ENCODE results near the gene KLKB1. TPM values are rescaled to one million over a fixed set of nuclear protein-coding genes. Genes with fewer than 3 reads are reported as not detected.

KLKB1 gene
- total RNA-seq, 1 experiment from 2014 or later: not detected

DNA sequence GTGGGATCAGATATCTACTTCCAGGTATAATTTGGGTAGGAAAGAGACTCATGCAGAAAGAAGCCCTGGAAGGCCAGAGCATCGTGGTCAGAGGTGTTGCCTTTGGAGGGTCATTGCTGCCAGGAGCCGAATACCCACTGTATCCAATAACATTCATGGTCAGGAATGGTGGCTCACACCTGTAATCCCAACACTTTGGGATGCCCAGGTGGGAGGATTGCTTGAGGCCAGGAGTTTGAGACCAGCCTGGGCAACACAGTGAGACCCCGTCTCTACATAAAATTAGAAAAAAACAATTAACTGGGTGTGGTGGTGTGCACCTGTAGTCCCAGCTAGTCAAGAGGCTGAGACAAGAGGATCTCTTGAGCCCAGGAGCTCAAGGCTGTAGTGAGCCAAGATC, 27.8 kb downstream of the KLKB1 start:
- Histone ChIP-seq H3K79me2 (ENCODE audit: low read depth) (no peaks in the 10 kb centered on the region), H3K27ac (no peak overlapping the region), H2AFZ (no peak overlapping the region), H3F3A (ENCODE audit: insufficient read depth, low read depth) (no peaks in the 10 kb centered on the region), H3K4me1 (replicated peaks; ENCODE audit: insufficient read depth) (no peaks in the 10 kb centered on the region), H4K20me1 (ENCODE audit: insufficient read depth) (no peaks in the 10 kb centered on the region), H3K4me3 (no peak overlapping the region), H3K9me2 (ENCODE audit: insufficient read depth) (no peaks in the 10 kb centered on the region), H3K27me3 (ENCODE audit: insufficient read depth, low read depth) (peaks cover 48% of the 10 kb centered on the region; the same call in 1 of the 2 replicates), H3K36me3 (ENCODE audit: low read depth) (no peaks in the 10 kb centered on the region), H3K4me2 (no peak overlapping the region), H3K9me3 (ENCODE audit: insufficient read depth, low read depth) (no peaks in the 10 kb centered on the region; the same call in 1 of the 2 replicates)
- POLR2A ChIA-PET (ENCODE audit: unreplicated experiment): no interaction called here
- intact Hi-C loops (cut with micrococcal nuclease; ENCODE audit: unreplicated experiment): no loop called here
- DNase-seq: no peak
- no TSS peak for BruUV-seq (replicated peaks)
- CTCF ChIA-PET: no interaction called here
- no peak for TF ChIP-seq EZH2 (IDR thresholded peaks at IDR 0.05; ENCODE audit: low read depth)
- TF ChIP-seq, protein P1, sequence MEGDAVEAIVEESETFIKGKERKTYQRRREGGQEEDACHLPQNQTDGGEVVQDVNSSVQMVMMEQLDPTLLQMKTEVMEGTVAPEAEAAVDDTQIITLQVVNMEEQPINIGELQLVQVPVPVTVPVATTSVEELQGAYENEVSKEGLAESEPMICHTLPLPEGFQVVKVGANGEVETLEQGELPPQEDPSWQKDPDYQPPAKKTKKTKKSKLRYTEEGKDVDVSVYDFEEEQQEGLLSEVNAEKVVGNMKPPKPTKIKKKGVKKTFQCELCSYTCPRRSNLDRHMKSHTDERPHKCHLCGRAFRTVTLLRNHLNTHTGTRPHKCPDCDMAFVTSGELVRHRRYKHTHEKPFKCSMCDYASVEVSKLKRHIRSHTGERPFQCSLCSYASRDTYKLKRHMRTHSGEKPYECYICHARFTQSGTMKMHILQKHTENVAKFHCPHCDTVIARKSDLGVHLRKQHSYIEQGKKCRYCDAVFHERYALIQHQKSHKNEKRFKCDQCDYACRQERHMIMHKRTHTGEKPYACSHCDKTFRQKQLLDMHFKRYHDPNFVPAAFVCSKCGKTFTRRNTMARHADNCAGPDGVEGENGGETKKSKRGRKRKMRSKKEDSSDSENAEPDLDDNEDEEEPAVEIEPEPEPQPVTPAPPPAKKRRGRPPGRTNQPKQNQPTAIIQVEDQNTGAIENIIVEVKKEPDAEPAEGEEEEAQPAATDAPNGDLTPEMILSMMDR (conservative IDR thresholded peaks at IDR 0.05): no peak

DNA sequence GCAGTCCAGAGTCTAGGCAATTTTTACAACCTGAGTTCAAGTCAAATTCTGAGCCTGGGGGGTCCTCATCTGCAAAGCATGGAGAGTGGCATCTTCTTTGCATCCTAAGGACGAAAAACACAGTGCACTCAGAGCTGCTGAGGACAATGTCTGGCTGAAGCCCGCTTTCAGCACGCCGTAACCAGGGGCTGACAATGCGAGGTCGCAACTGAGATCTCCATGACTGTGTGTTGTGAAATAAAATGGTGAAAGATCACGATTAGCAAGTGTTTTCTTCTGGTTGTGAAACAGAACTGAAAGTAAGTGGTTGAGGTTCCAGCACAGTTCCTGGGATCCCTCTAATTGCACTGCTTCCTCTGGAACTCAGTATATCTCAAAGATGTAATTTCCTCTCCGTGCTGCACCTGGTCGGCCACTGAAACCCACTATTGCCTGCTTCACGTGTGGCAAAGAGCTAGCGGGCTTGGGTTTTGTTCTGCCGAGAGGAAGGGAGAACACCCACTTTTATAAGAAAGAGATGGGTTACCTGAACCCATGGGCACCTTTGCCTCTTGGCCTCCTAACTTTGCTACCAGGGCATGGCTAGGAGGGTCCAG, 31.0 kb downstream of the KLKB1 start:
- no peaks in the 10 kb centered on the region for H3K36me3 ChIP-seq (ENCODE audit: low read depth)
- no TSS peak for BruUV-seq (replicated peaks)
- CTCF ChIA-PET: no interaction called here
- H3K9me3 ChIP-seq (ENCODE audit: insufficient read depth, low read depth): no peaks in the 10 kb centered on the region
- H3K27me3 ChIP-seq (ENCODE audit: insufficient read depth, low read depth): peaks cover 28% of the 10 kb centered on the region; the same call in 1 of the 2 replicates
- POLR2A ChIA-PET (ENCODE audit: unreplicated experiment): no interaction called here
- H3K27ac ChIP-seq: no peak overlapping the region
- no peaks in the 10 kb centered on the region for H3K9me2 ChIP-seq (ENCODE audit: insufficient read depth)
- H3K4me3 ChIP-seq: no peak overlapping the region
- TF ChIP-seq EZH2 (IDR thresholded peaks at IDR 0.05; ENCODE audit: low read depth): no peak
- TF ChIP-seq, protein P1 (conservative IDR thresholded peaks at IDR 0.05): no peak
- H3K79me2 ChIP-seq (ENCODE audit: low read depth): no peaks in the 10 kb centered on the region
- intact Hi-C loops (cut with micrococcal nuclease; ENCODE audit: unreplicated experiment): no loop called here
- no peaks in the 10 kb centered on the region for H4K20me1 ChIP-seq (ENCODE audit: insufficient read depth)
- no peak overlapping the region for H3K4me2 ChIP-seq
- H2AFZ ChIP-seq: no peak overlapping the region
- H3K4me1 ChIP-seq (replicated peaks; ENCODE audit: insufficient read depth): no peaks in the 10 kb centered on the region
- H3F3A ChIP-seq (ENCODE audit: insufficient read depth, low read depth): no peaks in the 10 kb centered on the region
- no peak for DNase-seq

DNA sequence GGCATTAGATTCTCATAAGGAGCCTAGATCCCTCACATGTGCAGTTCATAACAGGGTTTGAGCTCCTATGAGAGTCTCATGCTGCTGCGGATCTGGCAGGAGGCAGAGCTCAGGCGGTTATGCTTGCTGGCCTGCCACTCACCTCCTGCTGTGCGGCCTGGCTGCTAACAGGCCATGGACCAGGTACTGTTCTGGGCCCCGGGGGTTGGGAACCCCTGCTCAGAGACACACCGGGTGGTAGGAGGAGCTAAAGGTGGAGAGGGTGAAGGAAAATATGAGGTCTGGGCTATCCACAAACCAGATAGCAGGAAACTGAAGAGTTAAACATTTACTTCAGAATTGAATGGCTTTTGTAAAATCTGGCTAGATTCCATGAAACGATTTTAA, 32.8 kb downstream of the KLKB1 start:
- Histone ChIP-seq H3K79me2 (ENCODE audit: low read depth) (no peaks in the 10 kb centered on the region), H3K4me3 (no peak overlapping the region), H3F3A (ENCODE audit: insufficient read depth, low read depth) (no peaks in the 10 kb centered on the region), H3K4me2 (no peak overlapping the region), H3K36me3 (ENCODE audit: low read depth) (no peaks in the 10 kb centered on the region), H3K9me2 (ENCODE audit: insufficient read depth) (no peaks in the 10 kb centered on the region), H2AFZ (no peak overlapping the region), H3K4me1 (replicated peaks; ENCODE audit: insufficient read depth) (no peaks in the 10 kb centered on the region), H3K27ac (no peak overlapping the region), H3K27me3 (ENCODE audit: insufficient read depth, low read depth) (peaks cover 17% of the 10 kb centered on the region; the same call in 1 of the 2 replicates), H4K20me1 (ENCODE audit: insufficient read depth) (no peaks in the 10 kb centered on the region), H3K9me3 (ENCODE audit: insufficient read depth, low read depth) (no peaks in the 10 kb centered on the region)
- CTCF ChIA-PET: no interaction called here
- POLR2A ChIA-PET (ENCODE audit: unreplicated experiment): no interaction called here
- DNase-seq: no peak
- TF ChIP-seq, protein P1 (conservative IDR thresholded peaks at IDR 0.05): no peak
- no peak for TF ChIP-seq EZH2 (IDR thresholded peaks at IDR 0.05; ENCODE audit: low read depth)
- BruUV-seq (replicated peaks): no TSS peak
- intact Hi-C loops (cut with micrococcal nuclease; ENCODE audit: unreplicated experiment): no loop called here

All from PC-9 (cell line).